NCI-H748 (cell line): Measurements from ENCODE around the gene GPN2.
"Not testable (repeated sequence)": the region's sequence is repeated elsewhere in the genome, so short reads cannot be mapped to it uniquely, and the experiment has no call there.

ENCODE experiments used
- DNase-seq: peaks from one replicate; lab custom pipeline; 2025; ENCODE audit not compliant: unreplicated experiment; lab: John Stamatoyannopoulos, UW

GPN2 gene

GRCh38 chr1:26900815-26901511 is 10.9 kb upstream of the GPN2 start:
- DNase-seq: no peak

GRCh38 chr1:26900001-26900814 is 10.1 kb upstream of the GPN2 start, which contains the start of gene GPATCH3:
Gene GPATCH3, minus strand, starts transcription at chr1:26900467. Its CDS starts 25 bp downstream, at chr1:26900442.
- peak; percentile 91 for DNase-seq

GRCh38 chr1:26897351-26897750 is 7.3 kb upstream of the GPN2 start:
- DNase-seq: no peak

- DNase-seq: no peak
These were observed 4.2 kb upstream of the GPN2 start for GRCh38 chr1:26894263-26894662.

GRCh38 chr1:26890467-26890796 is 349 bp upstream of the GPN2 start:
- DNase-seq: no peak

- no peak for DNase-seq
These were observed 1.9 kb downstream of the GPN2 start for GRCh38 chr1:26888231-26888630.

- no peak for DNase-seq
These were observed 3.0 kb downstream of the GPN2 start for GRCh38 chr1:26887125-26887524.

- DNase-seq: no peak
These were observed 7.2 kb downstream of the GPN2 start for GRCh38 chr1:26882696-26883463.

- not testable (repeated sequence) for DNase-seq
These were observed 8.5 kb downstream of the GPN2 start for GRCh38 chr1:26881611-26882010.

- DNase-seq: no peak
These were observed 10.3 kb downstream of the GPN2 start for GRCh38 chr1:26879793-26880192.

- DNase-seq: no peak
These were observed 12.8 kb downstream of the GPN2 start for GRCh38 chr1:26877326-26877725.

- no peak for DNase-seq
These were observed 15.2 kb downstream of the GPN2 start for GRCh38 chr1:26874896-26875295.

- not testable (repeated sequence) for DNase-seq
These were observed 17.0 kb downstream of the GPN2 start for GRCh38 chr1:26873097-26873496.

GRCh38 chr1:26864610-26865480 is 25.2 kb downstream of the GPN2 start:
- DNase-seq: peak; percentile 96

GRCh38 chr1:26863685-26864077 is 26.4 kb downstream of the GPN2 start:
- DNase-seq: peak; percentile 43

- peak; percentile 95 for DNase-seq
These were observed 27.1 kb downstream of the GPN2 start, which contains the start of gene SFN for GRCh38 chr1:26862781-26863684. Gene SFN, plus strand, starts transcription at chr1:26863149. Its CDS starts 64 bp downstream, at chr1:26863213.

GRCh38 chr1:26861889-26862378 is 28.1 kb downstream of the GPN2 start:
- DNase-seq: no peak

GRCh38 chr1:26861286-26861701 is 28.8 kb downstream of the GPN2 start:
- DNase-seq: no peak

GRCh38 chr1:26858891-26859640 is 31.0 kb downstream of the GPN2 start:
- DNase-seq: no peak
